Activated CD8-positive, alpha-beta memory T cell treated with anti-CD3 and anti-CD28 coated beads, Interleukin-2, amount 50 U/mL, for 48 hours (primary cell): ENCODE results near the gene SLC14A1.
"Not testable (repeated sequence)": the region's sequence is repeated elsewhere in the genome, so short reads cannot be mapped to it uniquely, and the experiment has no call there.

Experiments used
- DNase-seq: peaks from one replicate; pipeline ENCODE4 v3.0.0-alpha.2; 2020

Gene SLC14A1

GRCh38 chr18:45724601-45725000 is 620 bp downstream of the SLC14A1 start:
- no peak for DNase-seq

DNA sequence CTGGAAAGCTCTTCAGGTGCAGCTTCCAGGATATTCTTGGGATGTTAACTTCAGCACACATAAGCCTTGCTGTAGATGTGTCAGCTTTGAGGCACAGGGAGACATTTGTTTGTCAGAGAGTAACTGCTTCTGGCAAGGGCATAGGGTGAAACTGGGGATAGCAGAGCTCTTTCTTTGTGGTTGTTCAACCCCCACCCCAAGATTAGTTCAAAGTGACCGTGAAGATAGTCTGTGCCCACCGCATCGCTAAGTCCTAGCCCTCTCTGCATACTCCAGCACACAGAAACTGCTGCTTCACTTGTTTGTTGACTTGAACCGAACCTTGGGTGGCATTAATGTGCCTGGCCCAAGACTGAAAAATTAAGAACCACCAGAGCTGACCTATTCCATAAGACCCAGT is 1.4 kb downstream of the SLC14A1 start:
- no peak for DNase-seq

GRCh38 chr18:45726603-45727002 is 2.6 kb downstream of the SLC14A1 start:
- no peak for DNase-seq

- no peak for DNase-seq
Measured at GRCh38 chr18:45727068-45727467, 3.1 kb downstream of the SLC14A1 start.

- no peak for DNase-seq
Measured at GRCh38 chr18:45728336-45729010, 4.5 kb downstream of the SLC14A1 start.

- no peak for DNase-seq
Measured at GRCh38 chr18:45730832-45731575, 7.0 kb downstream of the SLC14A1 start.

DNA sequence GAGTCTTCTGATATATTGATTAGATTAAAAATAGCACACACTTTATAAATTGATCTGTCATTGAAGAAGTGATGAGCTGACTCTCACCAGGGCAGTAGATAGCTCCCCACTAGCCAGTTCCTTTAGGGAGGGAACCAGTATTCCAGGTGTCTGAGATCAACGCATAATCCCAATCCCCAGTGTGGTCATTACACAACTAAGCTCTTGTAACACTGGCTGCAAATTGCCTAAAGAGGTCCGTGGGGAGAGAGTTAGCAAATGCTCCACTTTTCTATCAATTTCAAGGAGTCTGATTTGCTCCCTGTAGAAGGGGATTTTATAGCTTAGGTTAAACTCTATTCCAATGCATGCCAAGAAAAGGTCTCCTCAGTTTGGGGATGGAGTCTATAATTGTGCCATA is 7.7 kb downstream of the SLC14A1 start:
- DNase-seq = no peak

GRCh38 chr18:45733535-45733934 is 9.6 kb downstream of the SLC14A1 start:
- no peak for DNase-seq

- no peak for DNase-seq
Measured at GRCh38 chr18:45734505-45734904, 10.5 kb downstream of the SLC14A1 start.

GRCh38 chr18:45734944-45735343 is 11.0 kb downstream of the SLC14A1 start:
- DNase-seq = no peak

- no peak for DNase-seq
Measured at GRCh38 chr18:45738660-45739059, 14.7 kb downstream of the SLC14A1 start.

DNA sequence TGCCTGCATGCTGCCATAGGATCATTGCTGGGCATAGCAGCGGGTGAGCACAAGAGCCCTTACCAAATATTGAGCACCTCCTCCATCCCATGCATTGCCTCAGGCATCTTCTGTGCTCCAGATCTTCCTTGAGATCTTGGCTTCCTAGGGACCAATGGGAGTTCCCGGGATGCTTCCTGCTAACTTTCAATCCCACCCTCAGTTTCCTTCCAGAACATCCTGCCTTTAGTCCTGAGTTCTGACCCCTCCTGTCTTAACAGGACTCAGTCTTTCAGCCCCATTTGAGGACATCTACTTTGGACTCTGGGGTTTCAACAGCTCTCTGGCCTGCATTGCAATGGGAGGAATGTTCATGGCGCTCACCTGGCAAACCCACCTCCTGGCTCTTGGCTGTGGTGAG is 15.3 kb downstream of the SLC14A1 start:
- no peak for DNase-seq

- no peak for DNase-seq
Measured at GRCh38 chr18:45739848-45740247, 15.9 kb downstream of the SLC14A1 start.

DNA sequence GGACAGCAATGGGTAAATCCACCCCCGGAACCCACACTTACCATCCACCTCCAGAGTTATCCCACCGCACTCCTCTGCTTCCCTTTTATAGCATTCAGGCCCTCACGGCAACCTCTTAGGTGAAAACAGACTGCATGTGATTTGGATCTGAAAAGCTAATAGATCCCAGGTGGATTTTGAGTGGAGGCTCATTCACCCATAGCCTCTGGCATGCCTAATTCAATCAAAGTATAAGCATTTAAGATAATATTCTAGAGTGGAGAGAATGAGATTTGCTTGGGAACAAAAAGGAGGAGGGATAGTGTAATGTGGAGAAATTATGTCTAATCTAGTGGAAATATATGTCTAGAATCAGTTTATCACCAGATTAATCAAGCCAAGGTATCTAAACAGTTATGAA is 17.1 kb downstream of the SLC14A1 start:
- DNase-seq = no peak

DNA sequence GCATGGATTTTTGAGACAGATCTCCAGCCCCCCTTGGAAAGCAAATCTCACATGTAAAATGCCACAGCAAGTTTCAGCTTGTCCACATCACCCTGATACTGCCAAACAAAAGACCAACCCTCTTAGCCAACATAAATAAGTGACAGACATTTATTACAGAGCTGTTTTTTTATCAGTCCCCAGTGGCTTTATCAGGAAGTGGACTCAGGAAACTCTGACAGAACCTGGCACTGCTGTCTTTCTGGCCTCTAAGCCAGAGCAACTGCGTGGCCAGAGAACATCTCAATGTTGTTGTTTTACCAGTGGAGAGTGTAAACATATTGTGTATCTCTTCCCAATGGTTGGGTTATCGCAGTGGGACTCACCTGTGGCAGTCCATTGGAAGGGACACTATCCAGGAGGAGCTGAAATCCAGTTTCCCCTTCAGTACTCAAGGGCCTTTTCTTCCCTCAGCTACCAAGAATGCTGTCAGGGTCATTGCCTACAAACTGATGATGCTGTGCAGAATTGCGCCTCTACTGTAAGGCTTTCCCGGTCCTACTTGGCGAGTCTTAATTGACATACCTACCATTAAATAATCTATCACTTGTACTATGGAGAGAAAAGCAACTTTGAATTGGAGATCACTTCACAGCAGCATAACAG is 22.0 kb downstream of the SLC14A1 start:
- no peak for DNase-seq

GRCh38 chr18:45748501-45748900 is 24.5 kb downstream of the SLC14A1 start:
- no peak for DNase-seq

DNA sequence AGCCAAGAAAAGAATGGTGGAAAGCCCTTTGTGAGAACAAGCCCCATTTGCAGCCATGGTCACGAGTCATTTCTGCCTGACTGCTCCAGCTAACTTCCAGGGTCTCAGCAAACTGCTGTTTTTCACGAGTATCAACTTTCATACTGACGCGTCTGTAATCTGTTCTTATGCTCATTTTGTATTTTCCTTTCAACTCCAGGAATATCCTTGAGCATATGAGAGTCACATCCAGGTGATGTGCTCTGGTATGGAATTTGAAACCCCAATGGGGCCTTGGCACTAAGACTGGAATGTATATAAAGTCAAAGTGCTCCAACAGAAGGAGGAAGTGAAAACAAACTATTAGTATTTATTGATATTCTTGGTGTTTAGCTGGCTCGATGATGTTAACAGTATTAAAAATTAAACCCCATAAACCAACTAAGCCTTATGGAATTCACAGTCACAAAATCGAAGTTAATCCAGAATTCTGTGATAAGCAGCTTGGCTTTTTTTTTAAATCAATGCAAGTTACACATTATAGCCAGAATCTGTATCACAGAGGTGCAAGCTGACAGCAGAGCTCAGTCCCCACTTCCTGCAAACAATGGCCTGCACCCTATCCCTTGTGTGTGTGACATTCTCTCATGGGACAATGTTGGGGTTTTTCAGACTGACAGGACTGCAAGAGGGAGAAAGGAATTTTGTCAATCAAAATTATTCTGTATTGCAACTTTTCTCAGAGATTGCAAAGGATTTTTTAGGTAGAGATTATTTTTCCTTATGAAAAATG is 26.1 kb downstream of the SLC14A1 start:
- no peak for DNase-seq

- no peak for DNase-seq
Measured at GRCh38 chr18:45751766-45752165, 27.8 kb downstream of the SLC14A1 start.

- no peak for DNase-seq
Measured at GRCh38 chr18:45752681-45753080, 28.7 kb downstream of the SLC14A1 start.

GRCh38 chr18:45753286-45753685 is 29.3 kb downstream of the SLC14A1 start:
- no peak for DNase-seq

DNA sequence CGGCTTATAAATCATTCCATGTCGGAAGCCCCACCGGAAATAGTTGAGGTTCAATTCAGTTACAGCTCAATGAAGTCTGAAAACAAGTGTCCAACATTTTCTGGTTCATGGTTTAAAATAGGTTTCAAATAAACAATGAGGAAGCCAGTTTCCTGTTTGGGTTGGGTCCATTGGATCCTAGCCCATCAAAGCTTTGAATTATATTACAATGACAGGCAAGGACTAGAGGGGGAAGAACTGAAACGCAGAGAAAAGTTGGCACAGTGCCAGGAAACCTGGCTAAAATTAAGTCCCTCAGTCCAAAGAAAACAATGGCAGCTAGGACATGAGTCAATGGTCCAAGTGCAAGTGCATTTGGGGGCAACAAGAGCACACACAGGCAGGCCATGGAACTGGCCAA is 32.0 kb downstream of the SLC14A1 start:
- DNase-seq = no peak

GRCh38 chr18:45757005-45757404 is 33.0 kb downstream of the SLC14A1 start:
- no peak for DNase-seq

- DNase-seq = not testable (repeated sequence)
Measured at GRCh38 chr18:45757644-45758043, 33.7 kb downstream of the SLC14A1 start.
